ENCODE results near the gene WDR35. TPM values are rescaled to one million over a fixed set of nuclear protein-coding genes. Genes with fewer than 3 reads are reported as not detected.

The WDR35 gene
- total RNA-seq, 1 experiment from 2014 or later: 7.2 TPM

- no peak overlapping the region for H3K27ac Mint-ChIP-seq (ENCODE audit: unreplicated experiment)
- H3K4me1 Mint-ChIP-seq (ENCODE audit: low read depth, unreplicated experiment): no peaks in the 10 kb centered on the region
- CTCF ChIA-PET: no interaction called here
Observed at GRCh38 chr2:20001361-20001863, 11.5 kb upstream of the WDR35 start.

GRCh38 chr2:19993731-19994130 lies 3.8 kb upstream of the WDR35 start:
- Mint-ChIP-seq H3K9me3 (ENCODE audit: unreplicated experiment) (no peaks in the 10 kb centered on the region), H3K27ac (ENCODE audit: unreplicated experiment) (no peak overlapping the region), H3K4me1 (ENCODE audit: low read depth, unreplicated experiment) (peaks cover 8% of the 10 kb centered on the region), H3K36me3 (ENCODE audit: insufficient read depth, unreplicated experiment) (peaks cover 8% of the 10 kb centered on the region), H3K4me3 (ENCODE audit: unreplicated experiment) (no peak overlapping the region), H3K27me3 (ENCODE audit: insufficient read depth, unreplicated experiment) (no peaks in the 10 kb centered on the region)
- no peak overlapping the region for H3K4me3 ChIP-seq (ENCODE audit: low read depth, low read length)
- peaks cover 6% of the 10 kb centered on the region for H3K4me1 ChIP-seq
- no peaks in the 10 kb centered on the region for H3K27me3 ChIP-seq (replicated peaks; ENCODE audit: control insufficient read depth, insufficient read depth, low read length)
- no peak for TF ChIP-seq CTCF (IDR thresholded peaks at IDR 0.05; ENCODE audit: insufficient read depth in 1 of 2, low read depth in 1 of 2, low read length in 1 of 2, severe bottlenecking in 1 of 2, unreplicated experiment in 1 of 2)
- DNase-seq: no peak
- no peaks in the 10 kb centered on the region for H3K9me3 ChIP-seq
- no TSS peak for BruUV-seq (replicated peaks)
- CTCF ChIA-PET: interaction anchor here (0.6 kb wide), 1 partner anchor 19 kb away, joined by 3 read pairs; the partner anchor contains the start of gene MATN3
- POLR2A ChIA-PET: no interaction called here
- H3K36me3 ChIP-seq (ENCODE audit: control insufficient read depth, insufficient read depth, low read length): no peaks in the 10 kb centered on the region
- intact Hi-C loops (cut with micrococcal nuclease; ENCODE audit: unreplicated experiment): no loop called here

More at GRCh38 chr2:20001361-20001863, 11.5 kb upstream of the WDR35 start:
- POLR2A ChIA-PET: no interaction called here
- BruUV-seq (replicated peaks): no TSS peak
- no peaks in the 10 kb centered on the region for H3K4me1 ChIP-seq
- H3K36me3 ChIP-seq (ENCODE audit: control insufficient read depth, insufficient read depth, low read length): no peaks in the 10 kb centered on the region
- Mint-ChIP-seq H3K4me3 (ENCODE audit: unreplicated experiment) (no peak overlapping the region), H3K36me3 (ENCODE audit: insufficient read depth, unreplicated experiment) (peaks cover 10% of the 10 kb centered on the region), H3K9me3 (ENCODE audit: unreplicated experiment) (no peaks in the 10 kb centered on the region), H3K27me3 (ENCODE audit: insufficient read depth, unreplicated experiment) (no peaks in the 10 kb centered on the region)
- H3K4me3 ChIP-seq (ENCODE audit: low read depth, low read length): no peak overlapping the region
- DNase-seq: no peak
- no peaks in the 10 kb centered on the region for H3K27me3 ChIP-seq (replicated peaks; ENCODE audit: control insufficient read depth, insufficient read depth, low read length)
- no peaks in the 10 kb centered on the region for H3K9me3 ChIP-seq
- no peak for TF ChIP-seq CTCF (IDR thresholded peaks at IDR 0.05; ENCODE audit: insufficient read depth in 1 of 2, low read depth in 1 of 2, low read length in 1 of 2, severe bottlenecking in 1 of 2, unreplicated experiment in 1 of 2)
- intact Hi-C loops (cut with micrococcal nuclease; ENCODE audit: unreplicated experiment): no loop called here

GRCh38 chr2:19991895-19992294 lies 2.0 kb upstream of the WDR35 start:
- Histone ChIP-seq H3K4me1 (peaks cover 6% of the 10 kb centered on the region), H3K9me3 (no peaks in the 10 kb centered on the region), H3K27me3 (replicated peaks; ENCODE audit: control insufficient read depth, insufficient read depth, low read length) (no peaks in the 10 kb centered on the region), H3K4me3 (ENCODE audit: low read depth, low read length) (no peak overlapping the region), H3K36me3 (ENCODE audit: control insufficient read depth, insufficient read depth, low read length) (no peaks in the 10 kb centered on the region)
- TF ChIP-seq CTCF (IDR thresholded peaks at IDR 0.05; ENCODE audit: insufficient read depth in 1 of 2, low read depth in 1 of 2, low read length in 1 of 2, severe bottlenecking in 1 of 2, unreplicated experiment in 1 of 2): no peak
- ChIA-PET POLR2A (no interaction called here), CTCF (no interaction called here)
- intact Hi-C loops (cut with micrococcal nuclease; ENCODE audit: unreplicated experiment): loop anchor here (2.0 kb wide), 1 partner anchor 59 kb away; the partner anchor contains the start of gene LAPTM4A
- Mint-ChIP-seq H3K4me3 (ENCODE audit: unreplicated experiment) (no peak overlapping the region), H3K4me1 (ENCODE audit: low read depth, unreplicated experiment) (peaks cover 8% of the 10 kb centered on the region), H3K9me3 (ENCODE audit: unreplicated experiment) (no peaks in the 10 kb centered on the region), H3K27me3 (ENCODE audit: insufficient read depth, unreplicated experiment) (no peaks in the 10 kb centered on the region), H3K36me3 (ENCODE audit: insufficient read depth, unreplicated experiment) (peaks cover 8% of the 10 kb centered on the region), H3K27ac (ENCODE audit: unreplicated experiment) (no peak overlapping the region)
- no peak for DNase-seq
- BruUV-seq (replicated peaks): no TSS peak
